ENCODE measurements around the gene ADIPOQ. TPM values are rescaled to one million over a fixed set of nuclear protein-coding genes. Genes with fewer than 3 reads are reported as not detected.
"Not testable (repeated sequence)": the region's sequence is repeated elsewhere in the genome, so short reads cannot be mapped to it uniquely, and the experiment has no call there.

Gene ADIPOQ
- total RNA-seq, 1 experiment from 2014 or later, result not detected

DNA sequence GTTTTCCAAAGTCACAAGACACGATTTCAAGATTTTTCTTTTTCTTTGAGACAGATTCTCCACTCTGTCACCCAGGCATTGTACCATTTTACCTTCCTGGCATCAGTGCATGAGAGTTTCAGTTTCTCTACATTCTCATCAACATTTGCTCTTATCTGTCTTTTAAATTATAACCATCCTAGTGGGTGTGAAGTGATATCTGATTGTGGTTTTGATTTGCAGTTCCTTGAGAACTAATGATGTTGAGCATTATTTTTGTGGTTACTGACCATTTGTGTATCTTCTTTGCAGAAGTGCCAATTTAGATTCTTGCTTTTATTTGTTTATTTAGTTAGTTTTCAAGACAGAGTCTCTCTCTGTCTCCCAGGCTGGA, 41.2 kb downstream of the ADIPOQ start:
- H3K27me3 ChIP-seq (ENCODE audit: control insufficient read depth, insufficient read depth, low read length), result peaks cover 3% of the 10 kb centered on the region; the same call in 1 of the 2 replicates
- intact Hi-C loops (cut with micrococcal nuclease; ENCODE audit: unreplicated experiment), result no loop called here
- H3K9me3 ChIP-seq (ENCODE audit: control insufficient read depth, insufficient read depth, low read depth, low read length), result no peaks in the 10 kb centered on the region
- TF ChIP-seq, protein P1, sequence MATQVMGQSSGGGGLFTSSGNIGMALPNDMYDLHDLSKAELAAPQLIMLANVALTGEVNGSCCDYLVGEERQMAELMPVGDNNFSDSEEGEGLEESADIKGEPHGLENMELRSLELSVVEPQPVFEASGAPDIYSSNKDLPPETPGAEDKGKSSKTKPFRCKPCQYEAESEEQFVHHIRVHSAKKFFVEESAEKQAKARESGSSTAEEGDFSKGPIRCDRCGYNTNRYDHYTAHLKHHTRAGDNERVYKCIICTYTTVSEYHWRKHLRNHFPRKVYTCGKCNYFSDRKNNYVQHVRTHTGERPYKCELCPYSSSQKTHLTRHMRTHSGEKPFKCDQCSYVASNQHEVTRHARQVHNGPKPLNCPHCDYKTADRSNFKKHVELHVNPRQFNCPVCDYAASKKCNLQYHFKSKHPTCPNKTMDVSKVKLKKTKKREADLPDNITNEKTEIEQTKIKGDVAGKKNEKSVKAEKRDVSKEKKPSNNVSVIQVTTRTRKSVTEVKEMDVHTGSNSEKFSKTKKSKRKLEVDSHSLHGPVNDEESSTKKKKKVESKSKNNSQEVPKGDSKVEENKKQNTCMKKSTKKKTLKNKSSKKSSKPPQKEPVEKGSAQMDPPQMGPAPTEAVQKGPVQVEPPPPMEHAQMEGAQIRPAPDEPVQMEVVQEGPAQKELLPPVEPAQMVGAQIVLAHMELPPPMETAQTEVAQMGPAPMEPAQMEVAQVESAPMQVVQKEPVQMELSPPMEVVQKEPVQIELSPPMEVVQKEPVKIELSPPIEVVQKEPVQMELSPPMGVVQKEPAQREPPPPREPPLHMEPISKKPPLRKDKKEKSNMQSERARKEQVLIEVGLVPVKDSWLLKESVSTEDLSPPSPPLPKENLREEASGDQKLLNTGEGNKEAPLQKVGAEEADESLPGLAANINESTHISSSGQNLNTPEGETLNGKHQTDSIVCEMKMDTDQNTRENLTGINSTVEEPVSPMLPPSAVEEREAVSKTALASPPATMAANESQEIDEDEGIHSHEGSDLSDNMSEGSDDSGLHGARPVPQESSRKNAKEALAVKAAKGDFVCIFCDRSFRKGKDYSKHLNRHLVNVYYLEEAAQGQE (IDR thresholded peaks at IDR 0.05; ENCODE audit: insufficient read depth in 1 of 2, low read depth in 2 of 2, low read length in 1 of 2), result no peak
- TF ChIP-seq, protein P2, sequence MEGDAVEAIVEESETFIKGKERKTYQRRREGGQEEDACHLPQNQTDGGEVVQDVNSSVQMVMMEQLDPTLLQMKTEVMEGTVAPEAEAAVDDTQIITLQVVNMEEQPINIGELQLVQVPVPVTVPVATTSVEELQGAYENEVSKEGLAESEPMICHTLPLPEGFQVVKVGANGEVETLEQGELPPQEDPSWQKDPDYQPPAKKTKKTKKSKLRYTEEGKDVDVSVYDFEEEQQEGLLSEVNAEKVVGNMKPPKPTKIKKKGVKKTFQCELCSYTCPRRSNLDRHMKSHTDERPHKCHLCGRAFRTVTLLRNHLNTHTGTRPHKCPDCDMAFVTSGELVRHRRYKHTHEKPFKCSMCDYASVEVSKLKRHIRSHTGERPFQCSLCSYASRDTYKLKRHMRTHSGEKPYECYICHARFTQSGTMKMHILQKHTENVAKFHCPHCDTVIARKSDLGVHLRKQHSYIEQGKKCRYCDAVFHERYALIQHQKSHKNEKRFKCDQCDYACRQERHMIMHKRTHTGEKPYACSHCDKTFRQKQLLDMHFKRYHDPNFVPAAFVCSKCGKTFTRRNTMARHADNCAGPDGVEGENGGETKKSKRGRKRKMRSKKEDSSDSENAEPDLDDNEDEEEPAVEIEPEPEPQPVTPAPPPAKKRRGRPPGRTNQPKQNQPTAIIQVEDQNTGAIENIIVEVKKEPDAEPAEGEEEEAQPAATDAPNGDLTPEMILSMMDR (IDR thresholded peaks at IDR 0.05), result no peak
- TF ChIP-seq POLR2AphosphoS5 (IDR thresholded peaks at IDR 0.05; ENCODE audit: low read depth, low read length) (no peak), SIN3A (IDR thresholded peaks at IDR 0.05; ENCODE audit: borderline replicate concordance, insufficient read depth, low read depth, low read length) (no peak), TCF7L2 (IDR thresholded peaks at IDR 0.05; ENCODE audit: low read depth, low read length) (no peak)
- ChIA-PET CTCF (no interaction called here), POLR2A (no interaction called here)
- no peaks in the 10 kb centered on the region for H3K4me1 ChIP-seq (ENCODE audit: control insufficient read depth, insufficient read depth, low read length)
- H3K36me3 ChIP-seq (ENCODE audit: control insufficient read depth, insufficient read depth, low read length), result no peaks in the 10 kb centered on the region
- H3K4me3 ChIP-seq (ENCODE audit: low read depth in 2 of 2, low read length in 2 of 2), result no peak overlapping the region
- DNase-seq (ENCODE audit: low read depth, low spot score), result no peak
- in situ Hi-C loops (cut with HindIII; ENCODE audit: low pct_unique_long_range_greater_than_20kb, low sequenced_read_pairs), result no loop called here
- H3K27ac ChIP-seq (ENCODE audit: low read length), result no peak overlapping the region
- no TSS peak for BruUV-seq (replicated peaks)
- no peak for ATAC-seq

DNA sequence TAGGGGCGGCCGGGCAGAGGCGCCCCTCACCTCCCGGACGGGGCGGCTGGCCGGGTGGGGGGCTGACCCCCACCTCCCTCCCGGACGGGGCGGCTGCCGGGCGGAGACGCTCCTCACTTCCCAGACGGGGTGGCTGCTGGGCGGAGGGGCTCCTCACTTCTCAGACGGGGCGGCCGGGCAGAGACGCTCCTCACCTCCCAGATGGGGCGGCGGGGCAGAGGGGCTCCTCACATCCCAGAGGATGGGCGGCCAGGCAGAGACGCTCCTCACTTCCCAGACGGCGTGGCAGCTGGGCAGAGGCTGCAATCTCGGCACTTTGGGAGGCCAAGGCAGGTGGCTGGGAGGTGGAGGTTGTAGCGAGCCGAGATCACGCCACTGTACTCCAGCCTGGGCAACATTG, 42.4 kb downstream of the ADIPOQ start:
- BruUV-seq (replicated peaks); intact Hi-C loops (cut with micrococcal nuclease; ENCODE audit: unreplicated experiment); H3K4me1 ChIP-seq (ENCODE audit: control insufficient read depth, insufficient read depth, low read length); DNase-seq (ENCODE audit: low read depth, low spot score); in situ Hi-C loops (cut with HindIII; ENCODE audit: low pct_unique_long_range_greater_than_20kb, low sequenced_read_pairs); H3K9me3 ChIP-seq (ENCODE audit: control insufficient read depth, insufficient read depth, low read depth, low read length); H3K4me3 ChIP-seq (ENCODE audit: low read depth in 2 of 2, low read length in 2 of 2); CTCF ChIA-PET; ATAC-seq; H3K27me3 ChIP-seq (ENCODE audit: control insufficient read depth, insufficient read depth, low read length); H3K27ac ChIP-seq (ENCODE audit: low read length); POLR2A ChIA-PET; H3K36me3 ChIP-seq (ENCODE audit: control insufficient read depth, insufficient read depth, low read length): not testable (repeated sequence)

DNA sequence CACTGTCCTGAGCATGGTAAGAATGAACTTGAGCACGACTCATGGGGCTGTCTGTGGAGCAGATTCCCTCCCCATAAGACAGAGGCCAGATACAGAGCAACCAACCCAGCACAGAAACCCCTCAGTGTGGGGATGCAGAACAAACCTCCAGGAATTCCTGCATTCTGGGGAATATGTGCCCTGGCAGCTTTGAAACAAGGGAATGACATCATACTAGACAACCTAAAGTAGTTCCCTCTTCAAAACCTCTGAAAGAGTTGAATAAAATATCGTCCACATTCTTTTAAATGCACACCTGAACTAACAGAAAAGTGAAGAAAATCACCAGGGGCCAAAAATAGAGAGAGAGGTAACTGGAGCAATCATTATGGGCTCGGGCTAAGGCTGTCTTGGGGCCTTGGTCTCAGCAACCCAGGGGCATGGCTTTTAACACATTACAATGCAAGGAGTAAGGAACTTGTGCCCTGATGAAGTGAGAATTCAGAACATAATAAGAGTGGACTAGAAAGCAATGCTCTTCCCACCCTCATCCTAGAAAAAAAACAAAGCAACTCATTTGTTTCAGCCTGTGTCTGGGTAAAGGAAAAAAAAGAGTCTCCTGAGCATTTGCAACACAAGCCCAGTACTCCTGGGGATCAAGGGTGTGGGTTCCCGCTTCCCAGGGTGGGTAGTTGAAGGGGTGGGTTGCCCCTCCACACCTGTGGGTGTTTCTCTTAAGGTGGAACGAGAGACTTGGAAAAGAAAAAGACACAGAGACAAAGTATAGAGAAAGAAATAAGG, 43.9 kb downstream of the ADIPOQ start:
- no TSS peak for BruUV-seq (replicated peaks)
- no peak overlapping the region for H3K27ac ChIP-seq (ENCODE audit: low read length)
- DNase-seq (ENCODE audit: low read depth, low spot score), result no peak
- ChIA-PET CTCF (no interaction called here), POLR2A (no interaction called here)
- H3K4me3 ChIP-seq (ENCODE audit: low read depth in 2 of 2, low read length in 2 of 2), result no peak overlapping the region
- TF ChIP-seq, protein P2 (IDR thresholded peaks at IDR 0.05), result no peak
- TF ChIP-seq SIN3A (IDR thresholded peaks at IDR 0.05; ENCODE audit: borderline replicate concordance, insufficient read depth, low read depth, low read length), result no peak
- TF ChIP-seq, protein P1 (IDR thresholded peaks at IDR 0.05; ENCODE audit: insufficient read depth in 1 of 2, low read depth in 2 of 2, low read length in 1 of 2), result no peak
- no peak for TF ChIP-seq TCF7L2 (IDR thresholded peaks at IDR 0.05; ENCODE audit: low read depth, low read length)
- TF ChIP-seq POLR2AphosphoS5 (IDR thresholded peaks at IDR 0.05; ENCODE audit: low read depth, low read length), result no peak
- in situ Hi-C loops (cut with HindIII; ENCODE audit: low pct_unique_long_range_greater_than_20kb, low sequenced_read_pairs) (no loop called here), intact Hi-C loops (cut with micrococcal nuclease; ENCODE audit: unreplicated experiment) (no loop called here)
- no peaks in the 10 kb centered on the region for H3K9me3 ChIP-seq (ENCODE audit: control insufficient read depth, insufficient read depth, low read depth, low read length)
- H3K4me1 ChIP-seq (ENCODE audit: control insufficient read depth, insufficient read depth, low read length), result no peaks in the 10 kb centered on the region
- no peak for ATAC-seq
- no peaks in the 10 kb centered on the region for H3K36me3 ChIP-seq (ENCODE audit: control insufficient read depth, insufficient read depth, low read length)
- peaks cover 8% of the 10 kb centered on the region; the same call in 1 of the 2 replicates for H3K27me3 ChIP-seq (ENCODE audit: control insufficient read depth, insufficient read depth, low read length)

Data from Panc1 (cell line).